HG03196 (cell line): ENCODE results near the gene UQCC2.

Experiments
- ATAC-seq: cut with Tn5 transposase; IDR thresholded peaks from one replicate; pipeline ENCODE4 v1.9.1; 2021; ENCODE audit not compliant: unreplicated experiment

The UQCC2 gene

GRCh38 chr6:33711140-33712129 is at the start of gene UQCC2:
TSS of gene UQCC2 (minus strand) at chr6:33711700. CDS start at chr6:33711686, 14 bp downstream.
- peak; percentile 74 for ATAC-seq

GRCh38 chr6:33759887-33760629 is 48.6 kb upstream of the UQCC2 start:
- ATAC-seq, result no peak

- ATAC-seq, result no peak
Measured at GRCh38 chr6:33758815-33759216, 47.3 kb upstream of the UQCC2 start.

GRCh38 chr6:33757906-33758305 is 46.4 kb upstream of the UQCC2 start:
- no peak for ATAC-seq

- no peak for ATAC-seq
Measured at GRCh38 chr6:33757113-33757512, 45.6 kb upstream of the UQCC2 start.

- ATAC-seq, result no peak
Measured at GRCh38 chr6:33756211-33756954, 44.9 kb upstream of the UQCC2 start.

- ATAC-seq, result no peak
Measured at GRCh38 chr6:33755070-33755869, 43.8 kb upstream of the UQCC2 start.

GRCh38 chr6:33754222-33754621 is 42.7 kb upstream of the UQCC2 start:
- no peak for ATAC-seq

- no peak for ATAC-seq
Measured at GRCh38 chr6:33752646-33753015, 41.1 kb upstream of the UQCC2 start.

GRCh38 chr6:33751771-33752645 is 40.5 kb upstream of the UQCC2 start:
- ATAC-seq, result no peak

GRCh38 chr6:33750244-33750991 is 38.9 kb upstream of the UQCC2 start:
- no peak for ATAC-seq

- no peak for ATAC-seq
Measured at GRCh38 chr6:33749401-33749800, 37.9 kb upstream of the UQCC2 start.

- no peak for ATAC-seq
Measured at GRCh38 chr6:33748841-33749240, 37.3 kb upstream of the UQCC2 start.

GRCh38 chr6:33747823-33748222 is 36.3 kb upstream of the UQCC2 start:
- no peak for ATAC-seq

GRCh38 chr6:33746651-33747100 is 35.2 kb upstream of the UQCC2 start, which contains the start of gene IP6K3:
TSS of gene IP6K3 (minus strand) at chr6:33746905. CDS start at chr6:33735476, 11,429 bp downstream.
- ATAC-seq, result no peak

- no peak for ATAC-seq
Measured at GRCh38 chr6:33746036-33746600, 34.6 kb upstream of the UQCC2 start.

GRCh38 chr6:33745548-33745947 is 34.0 kb upstream of the UQCC2 start:
- no peak for ATAC-seq

GRCh38 chr6:33744895-33745546 is 33.5 kb upstream of the UQCC2 start:
- ATAC-seq, result no peak
